ENCODE data around the gene ECEL1. TPM values are rescaled to one million over a fixed set of nuclear protein-coding genes. Genes with fewer than 3 reads are reported as not detected.

The ECEL1 gene
- total RNA-seq, 1 donor from 2014 or later, result not detected

DNA sequence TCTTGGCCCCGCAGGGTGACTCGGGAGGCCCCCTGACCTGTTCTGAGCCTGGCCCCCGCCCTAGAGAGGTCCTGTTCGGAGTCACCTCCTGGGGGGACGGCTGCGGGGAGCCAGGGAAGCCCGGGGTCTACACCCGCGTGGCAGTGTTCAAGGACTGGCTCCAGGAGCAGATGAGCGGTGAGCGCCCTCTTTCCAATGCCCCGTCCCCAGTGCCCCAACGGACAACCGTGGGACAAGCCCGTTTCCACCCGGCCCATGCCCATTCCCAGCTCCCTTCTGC, 35.7 kb upstream of the ECEL1 start:
- no peaks in the 10 kb centered on the region for H3K36me3 ChIP-seq (ENCODE audit: control insufficient read depth, insufficient read depth, low read length)
- TF ChIP-seq, protein P1, sequence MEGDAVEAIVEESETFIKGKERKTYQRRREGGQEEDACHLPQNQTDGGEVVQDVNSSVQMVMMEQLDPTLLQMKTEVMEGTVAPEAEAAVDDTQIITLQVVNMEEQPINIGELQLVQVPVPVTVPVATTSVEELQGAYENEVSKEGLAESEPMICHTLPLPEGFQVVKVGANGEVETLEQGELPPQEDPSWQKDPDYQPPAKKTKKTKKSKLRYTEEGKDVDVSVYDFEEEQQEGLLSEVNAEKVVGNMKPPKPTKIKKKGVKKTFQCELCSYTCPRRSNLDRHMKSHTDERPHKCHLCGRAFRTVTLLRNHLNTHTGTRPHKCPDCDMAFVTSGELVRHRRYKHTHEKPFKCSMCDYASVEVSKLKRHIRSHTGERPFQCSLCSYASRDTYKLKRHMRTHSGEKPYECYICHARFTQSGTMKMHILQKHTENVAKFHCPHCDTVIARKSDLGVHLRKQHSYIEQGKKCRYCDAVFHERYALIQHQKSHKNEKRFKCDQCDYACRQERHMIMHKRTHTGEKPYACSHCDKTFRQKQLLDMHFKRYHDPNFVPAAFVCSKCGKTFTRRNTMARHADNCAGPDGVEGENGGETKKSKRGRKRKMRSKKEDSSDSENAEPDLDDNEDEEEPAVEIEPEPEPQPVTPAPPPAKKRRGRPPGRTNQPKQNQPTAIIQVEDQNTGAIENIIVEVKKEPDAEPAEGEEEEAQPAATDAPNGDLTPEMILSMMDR (IDR thresholded peaks at IDR 0.05; ENCODE audit: insufficient read depth, low read length, severe bottlenecking), result no peak
- peaks cover 28% of the 10 kb centered on the region for H3K27me3 ChIP-seq (ENCODE audit: control insufficient read depth, insufficient read depth, low read length)
- DNase-seq (ENCODE audit: low read depth), result no peak
- no peak overlapping the region for H3K4me3 ChIP-seq (ENCODE audit: low read depth, low read length)
- no peak for FAIRE-seq

DNA sequence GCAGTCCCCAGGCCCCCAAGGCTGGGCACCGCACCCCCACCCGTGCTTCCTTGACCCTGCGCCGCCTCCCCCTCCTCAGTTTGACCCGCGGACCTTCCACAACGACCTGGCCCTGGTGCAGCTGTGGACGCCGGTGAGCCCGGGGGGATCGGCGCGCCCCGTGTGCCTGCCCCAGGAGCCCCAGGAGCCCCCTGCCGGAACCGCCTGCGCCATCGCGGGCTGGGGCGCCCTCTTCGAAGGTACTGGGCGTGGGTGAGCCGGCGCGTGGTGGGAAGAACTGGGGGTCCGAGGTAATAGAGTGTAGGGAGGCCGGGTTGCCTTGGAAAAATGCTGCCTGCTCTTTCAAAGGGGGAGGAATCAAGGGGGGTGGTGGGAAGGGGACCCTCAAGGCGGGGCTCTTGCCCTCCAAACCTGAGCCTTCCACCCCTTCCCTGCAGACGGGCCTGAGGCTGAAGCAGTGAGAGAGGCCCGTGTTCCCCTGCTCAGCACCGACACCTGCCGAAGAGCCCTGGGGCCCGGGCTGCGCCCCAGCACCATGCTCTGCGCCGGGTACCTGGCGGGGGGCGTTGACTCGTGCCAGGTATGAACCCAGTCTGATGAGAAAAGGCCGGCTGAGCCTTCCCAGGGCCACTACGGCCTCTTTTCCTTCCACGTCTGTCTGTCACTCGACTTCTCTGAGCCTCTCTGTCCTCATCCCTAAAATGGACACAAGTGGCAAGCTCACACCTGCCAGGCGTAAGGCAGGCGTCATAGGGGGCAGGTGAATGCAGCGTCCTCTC, 35.2 kb upstream of the ECEL1 start:
- no peak for DNase-seq (ENCODE audit: low read depth)
- Histone ChIP-seq H3K36me3 (ENCODE audit: control insufficient read depth, insufficient read depth, low read length) (no peaks in the 10 kb centered on the region), H3K4me3 (ENCODE audit: low read depth, low read length) (no peak overlapping the region), H3K27me3 (ENCODE audit: control insufficient read depth, insufficient read depth, low read length) (peaks cover 23% of the 10 kb centered on the region)
- no peak for FAIRE-seq
- TF ChIP-seq, protein P1 (IDR thresholded peaks at IDR 0.05; ENCODE audit: insufficient read depth, low read length, severe bottlenecking), result no peak

DNA sequence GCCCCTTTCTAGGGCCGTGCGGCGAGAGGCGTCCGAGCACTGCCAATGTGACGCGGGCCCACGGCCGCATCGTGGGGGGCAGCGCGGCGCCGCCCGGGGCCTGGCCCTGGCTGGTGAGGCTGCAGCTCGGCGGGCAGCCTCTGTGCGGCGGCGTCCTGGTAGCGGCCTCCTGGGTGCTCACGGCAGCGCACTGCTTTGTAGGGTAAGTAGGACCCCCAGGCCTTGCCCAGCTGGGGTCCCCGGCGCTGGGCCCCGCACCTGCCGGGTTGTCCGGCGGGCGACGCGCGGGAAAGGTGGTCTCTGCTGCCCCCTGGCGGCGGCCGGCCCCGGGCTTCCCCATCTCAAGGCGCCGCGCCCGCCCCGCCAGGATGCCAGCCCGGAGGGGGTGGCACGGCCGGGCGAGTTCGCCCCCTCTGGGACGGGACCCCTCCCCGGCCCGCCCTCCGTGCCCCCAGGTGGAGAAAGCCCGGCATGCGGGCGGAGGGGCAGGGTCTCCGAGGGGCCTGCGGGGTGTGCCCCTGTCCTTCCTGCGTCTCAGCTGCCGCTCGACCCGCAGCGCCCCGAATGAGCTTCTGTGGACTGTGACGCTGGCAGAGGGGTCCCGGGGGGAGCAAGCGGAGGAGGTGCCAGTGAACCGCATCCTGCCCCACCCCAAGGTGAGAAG, 34.5 kb upstream of the ECEL1 start:
- H3K4me3 ChIP-seq (ENCODE audit: low read depth, low read length), result no peak overlapping the region
- TF ChIP-seq, protein P1 (IDR thresholded peaks at IDR 0.05; ENCODE audit: insufficient read depth, low read length, severe bottlenecking), result peak; percentile 72
- no peak for FAIRE-seq
- peaks cover 23% of the 10 kb centered on the region for H3K27me3 ChIP-seq (ENCODE audit: control insufficient read depth, insufficient read depth, low read length)
- DNase-seq (ENCODE audit: low read depth), result no peak
- H3K36me3 ChIP-seq (ENCODE audit: control insufficient read depth, insufficient read depth, low read length), result no peaks in the 10 kb centered on the region

DNA sequence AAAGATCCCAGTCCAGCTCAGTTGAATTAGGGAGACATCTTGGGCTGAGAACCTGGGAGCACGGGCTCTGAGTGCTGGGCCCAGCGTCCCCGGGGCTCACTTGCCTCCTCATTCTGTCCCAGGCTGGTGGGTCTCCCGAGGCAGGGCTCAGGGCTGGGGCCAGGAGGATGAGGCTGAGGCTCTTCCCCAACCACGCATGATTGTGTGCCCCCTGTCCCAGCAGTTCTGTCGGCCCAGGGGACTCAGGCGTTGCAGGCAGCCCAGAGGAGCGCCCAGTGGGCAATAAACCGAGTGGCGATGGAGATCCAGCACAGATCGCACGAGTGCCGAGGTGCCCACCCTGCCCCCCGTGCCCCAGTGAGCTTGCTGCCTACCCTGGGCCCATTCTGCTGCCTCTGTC, 33.5 kb upstream of the ECEL1 start:
- no peak for DNase-seq (ENCODE audit: low read depth)
- Histone ChIP-seq H3K4me3 (ENCODE audit: low read depth, low read length) (no peak overlapping the region), H3K36me3 (ENCODE audit: control insufficient read depth, insufficient read depth, low read length) (no peaks in the 10 kb centered on the region), H3K27me3 (ENCODE audit: control insufficient read depth, insufficient read depth, low read length) (peaks cover 19% of the 10 kb centered on the region)
- no peak for FAIRE-seq
- TF ChIP-seq, protein P1 (IDR thresholded peaks at IDR 0.05; ENCODE audit: insufficient read depth, low read length, severe bottlenecking), result no peak

DNA sequence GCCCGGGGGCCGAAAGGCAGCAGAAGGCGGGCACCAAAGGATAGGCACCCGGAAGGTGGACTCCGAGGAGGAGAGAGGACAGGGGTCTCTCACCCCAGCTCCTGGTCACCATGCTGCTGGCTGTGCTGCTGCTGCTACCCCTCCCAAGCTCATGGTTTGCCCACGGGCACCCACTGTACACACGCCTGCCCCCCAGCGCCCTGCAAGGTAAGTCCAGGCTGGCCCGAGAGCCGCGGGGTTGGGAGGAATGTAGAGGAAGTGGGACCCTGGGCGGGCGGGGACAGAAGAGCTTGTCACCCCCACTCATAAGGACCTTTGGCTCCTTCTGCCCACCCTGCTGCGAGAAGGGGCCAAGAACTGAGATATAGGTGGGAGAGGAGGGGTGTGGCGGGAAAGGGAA, 32.9 kb upstream of the ECEL1 start:
- no peak for FAIRE-seq
- TF ChIP-seq, protein P1 (IDR thresholded peaks at IDR 0.05; ENCODE audit: insufficient read depth, low read length, severe bottlenecking), result no peak
- Histone ChIP-seq H3K27me3 (ENCODE audit: control insufficient read depth, insufficient read depth, low read length) (peaks cover 19% of the 10 kb centered on the region), H3K36me3 (ENCODE audit: control insufficient read depth, insufficient read depth, low read length) (no peaks in the 10 kb centered on the region), H3K4me3 (ENCODE audit: low read depth, low read length) (no peak overlapping the region)
- DNase-seq (ENCODE audit: low read depth), result no peak

All from bronchial epithelial cell (primary cell).